Measurements from ENCODE around the gene CDK11A.
"Not testable (repeated sequence)": the region's sequence is repeated elsewhere in the genome, so short reads cannot be mapped to it uniquely, and the experiment has no call there.

- not testable (repeated sequence) for TF ChIP-seq CTCF, POLR2A (IDR thresholded peaks at IDR 0.05)
These were observed 6.1 kb upstream of the CDK11A start for GRCh38 chr1:1730230-1730629.

Measured in body of pancreas (tissue), 4 donors.